Mucosa of rectum (tissue), 2 donors: ENCODE measurements around the gene SPPL2A.

Experiments used
- H3K27ac ChIP-seq, 2 donors: one replicate each; pipeline ENCODE4 v1.7.0; 2013; ENCODE audit warnings: inconsistent platforms in 2 of 2, low read depth in 2 of 2, low read length in 2 of 2
- H3K27me3 ChIP-seq, 2 donors: one replicate each; pipeline ENCODE4 v1.7.0; 2013; ENCODE audit warnings: low read length in 2 of 2; ENCODE audit not compliant: control insufficient read depth in 2 of 2, insufficient read depth in 2 of 2
- H3K36me3 ChIP-seq, 2 donors: one replicate each; pipeline ENCODE4 v1.7.0; 2013; ENCODE audit warnings: low read length in 2 of 2; ENCODE audit not compliant: control insufficient read depth in 2 of 2, insufficient read depth in 2 of 2
- H3K4me1 ChIP-seq, 2 donors: one replicate each; pipeline ENCODE4 v1.7.0; 2013; ENCODE audit warnings: low read length in 2 of 2, mild to moderate bottlenecking in 1 of 2; ENCODE audit not compliant: control insufficient read depth in 2 of 2, insufficient read depth in 2 of 2
- H3K4me3 ChIP-seq, 2 donors: one replicate each; pipeline ENCODE4 v1.7.0; 2013; ENCODE audit warnings: low read length in 2 of 2
- H3K9ac ChIP-seq, 2 donors: one replicate each; pipeline ENCODE4 v1.7.0; 2013; ENCODE audit warnings: low read length in 2 of 2, low read depth in 1 of 2, mild to moderate bottlenecking in 1 of 2
- H3K9me3 ChIP-seq, 2 donors: one replicate each; pipeline ENCODE4 v1.7.0; 2013; ENCODE audit warnings: low read length in 2 of 2; ENCODE audit not compliant: control insufficient read depth in 2 of 2
- donor health status: healthy.
- donor health status: Normal muscosa, but diverticular disease.

The SPPL2A gene

DNA sequence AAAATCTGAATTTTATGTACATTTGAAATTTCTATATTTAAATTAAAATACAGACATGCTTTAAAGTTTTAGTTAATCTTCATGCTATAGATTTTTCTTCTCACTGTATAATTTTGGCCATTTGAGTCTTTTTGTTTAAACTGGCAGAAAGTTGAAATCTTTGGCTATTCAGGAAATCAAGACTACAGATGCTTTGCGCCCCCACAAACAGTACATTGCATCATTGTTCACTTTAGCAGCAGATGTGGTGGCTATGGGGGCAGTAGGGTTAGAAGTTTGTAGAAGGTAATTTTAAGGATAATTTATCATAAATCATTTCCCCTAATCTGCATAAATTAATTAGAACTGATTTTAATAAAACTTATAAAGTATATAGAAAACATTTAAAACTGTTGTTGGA, 20.9 kb downstream of the SPPL2A start:
- no peak overlapping the region for H3K27ac ChIP-seq
- no peaks in the 10 kb centered on the region for H3K9me3 ChIP-seq
- no peak overlapping the region for H3K4me3 ChIP-seq
- H3K4me1 ChIP-seq, result no peaks in the 10 kb centered on the region
- H3K36me3 ChIP-seq, result peaks cover 21 to 25% of the 10 kb centered on the region in 2 donors
- H3K27me3 ChIP-seq, result no peaks in the 10 kb centered on the region
- no peak overlapping the region for H3K9ac ChIP-seq

GRCh38 chr15:50740955-50741354, 24.6 kb downstream of the SPPL2A start:
- Histone ChIP-seq H3K27ac (no peak overlapping the region), H3K27me3 (no peaks in the 10 kb centered on the region), H3K4me1 (no peaks in the 10 kb centered on the region), H3K4me3 (no peak overlapping the region), H3K9ac (no peak overlapping the region), H3K36me3 (peaks cover 27 to 36% of the 10 kb centered on the region in 2 donors), H3K9me3 (no peaks in the 10 kb centered on the region)

- no peak overlapping the region for H3K9ac ChIP-seq
- H3K4me1 ChIP-seq, result no peaks in the 10 kb centered on the region
- H3K9me3 ChIP-seq, result no peaks in the 10 kb centered on the region
- H3K36me3 ChIP-seq, result peaks cover 39 to 54% of the 10 kb centered on the region in 2 donors
- no peak overlapping the region for H3K27ac ChIP-seq
- H3K27me3 ChIP-seq, result no peaks in the 10 kb centered on the region
- H3K4me3 ChIP-seq, result no peak overlapping the region
Measured at GRCh38 chr15:50736823-50737222, 28.7 kb downstream of the SPPL2A start.

GRCh38 chr15:50735156-50735555, 30.4 kb downstream of the SPPL2A start:
- no peak overlapping the region for H3K9ac ChIP-seq
- peaks cover 43 to 53% of the 10 kb centered on the region in 2 donors for H3K36me3 ChIP-seq
- H3K4me1 ChIP-seq, result no peaks in the 10 kb centered on the region
- H3K27me3 ChIP-seq, result no peaks in the 10 kb centered on the region
- H3K27ac ChIP-seq, result no peak overlapping the region
- H3K4me3 ChIP-seq, result no peak overlapping the region
- H3K9me3 ChIP-seq, result no peaks in the 10 kb centered on the region

GRCh38 chr15:50726315-50726714, 39.2 kb downstream of the SPPL2A start:
- Histone ChIP-seq H3K9ac (no peak overlapping the region), H3K36me3 (peaks cover 38 to 39% of the 10 kb centered on the region in 2 donors), H3K27ac (no peak overlapping the region), H3K4me3 (no peak overlapping the region), H3K27me3 (no peaks in the 10 kb centered on the region), H3K4me1 (no peaks in the 10 kb centered on the region), H3K9me3 (no peaks in the 10 kb centered on the region)

- H3K4me1 ChIP-seq, result peaks cover 0 to 3% of the 10 kb centered on the region in 2 donors
- no peak overlapping the region for H3K9ac ChIP-seq
- no peak overlapping the region for H3K4me3 ChIP-seq
- H3K36me3 ChIP-seq, result peaks cover 9 to 30% of the 10 kb centered on the region in 2 donors
- no peaks in the 10 kb centered on the region for H3K27me3 ChIP-seq
- no peak overlapping the region for H3K27ac ChIP-seq
- H3K9me3 ChIP-seq, result no peaks in the 10 kb centered on the region
Measured at GRCh38 chr15:50718700-50719125, 46.8 kb downstream of the SPPL2A start.

- Histone ChIP-seq H3K27ac (no peak overlapping the region), H3K4me1 (peaks cover 0 to 4% of the 10 kb centered on the region in 2 donors), H3K9ac (no peak overlapping the region), H3K9me3 (no peaks in the 10 kb centered on the region), H3K36me3 (peaks cover 4 to 11% of the 10 kb centered on the region in 2 donors), H3K4me3 (no peak overlapping the region), H3K27me3 (no peaks in the 10 kb centered on the region)
Measured at GRCh38 chr15:50712018-50712417, 53.5 kb downstream of the SPPL2A start.

DNA sequence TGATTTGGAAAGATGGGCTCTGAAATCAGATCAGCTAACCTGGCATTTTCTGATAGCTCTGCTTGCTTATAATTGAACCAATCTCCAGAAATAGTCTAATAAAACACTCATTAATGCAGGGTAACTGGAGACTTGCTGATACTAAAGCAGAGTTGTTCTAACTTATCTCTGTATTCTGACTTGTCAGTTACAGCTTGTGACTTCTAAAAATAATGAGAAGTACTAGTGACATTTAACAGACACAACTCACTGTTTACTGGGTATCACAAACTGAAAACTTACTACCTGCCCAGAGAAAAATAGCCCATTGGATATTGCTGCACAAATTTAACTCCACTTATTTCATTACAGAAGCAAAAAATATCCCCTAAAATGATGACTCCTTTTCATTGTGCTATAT, 54.9 kb downstream of the SPPL2A start:
- no peak overlapping the region for H3K4me3 ChIP-seq
- H3K36me3 ChIP-seq, result peaks cover 7 to 13% of the 10 kb centered on the region in 2 donors
- H3K9ac ChIP-seq, result no peak overlapping the region
- H3K4me1 ChIP-seq, result peaks cover 0 to 4% of the 10 kb centered on the region in 2 donors
- H3K27ac ChIP-seq, result no peak overlapping the region
- H3K27me3 ChIP-seq, result no peaks in the 10 kb centered on the region
- no peaks in the 10 kb centered on the region for H3K9me3 ChIP-seq

DNA sequence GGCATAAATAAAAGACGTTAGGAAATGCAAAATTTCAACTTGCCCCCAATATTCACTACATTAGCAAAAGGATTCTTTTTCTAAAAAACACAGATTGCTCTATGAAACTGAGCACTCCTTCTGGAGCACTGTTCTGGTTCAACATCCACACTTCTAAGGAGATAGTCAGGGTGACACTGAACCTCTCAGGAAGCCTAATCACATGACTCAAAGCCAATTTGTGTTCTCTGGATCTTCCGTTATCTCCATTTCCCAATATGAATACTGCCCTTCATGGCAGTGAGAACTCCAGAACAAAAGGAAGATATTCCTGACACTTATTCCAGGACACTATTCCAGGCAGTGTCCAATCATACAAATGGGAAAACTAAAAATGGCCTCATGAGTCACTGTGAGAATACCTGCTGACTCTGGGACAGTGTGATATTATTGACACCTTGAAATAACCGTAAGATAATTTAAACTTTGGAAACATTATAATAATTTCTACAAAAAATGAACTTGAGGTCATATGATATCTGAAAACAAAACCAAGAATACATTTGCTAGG, 57.6 kb downstream of the SPPL2A start:
- no peaks in the 10 kb centered on the region for H3K9me3 ChIP-seq
- no peak overlapping the region for H3K9ac ChIP-seq
- H3K4me3 ChIP-seq, result no peak overlapping the region
- H3K36me3 ChIP-seq, result peaks cover 7 to 13% of the 10 kb centered on the region in 2 donors
- H3K27me3 ChIP-seq, result no peaks in the 10 kb centered on the region
- peaks cover 0 to 4% of the 10 kb centered on the region in 2 donors for H3K4me1 ChIP-seq
- H3K27ac ChIP-seq, result no peak overlapping the region

- H3K9me3 ChIP-seq, result no peaks in the 10 kb centered on the region
- H3K27ac ChIP-seq, result no peak overlapping the region
- peaks cover 6 to 10% of the 10 kb centered on the region in 2 donors for H3K36me3 ChIP-seq
- no peak overlapping the region for H3K4me3 ChIP-seq
- H3K4me1 ChIP-seq, result no peaks in the 10 kb centered on the region
- no peak overlapping the region for H3K9ac ChIP-seq
- no peaks in the 10 kb centered on the region for H3K27me3 ChIP-seq
Measured at GRCh38 chr15:50702762-50703334, 62.7 kb downstream of the SPPL2A start.
